GM19467 (cell line): Measurements from ENCODE around the gene ANKS1B.
A peak's percentile ranks its signal among the peaks of the same experiment; 100 is the strongest.

Source experiments
- ATAC-seq: cut with Tn5 transposase; IDR thresholded peaks from one replicate; pipeline ENCODE4 v1.9.1; 2021; ENCODE audit warnings: mild to moderate bottlenecking, moderate library complexity; ENCODE audit not compliant: unreplicated experiment

Gene ANKS1B

GRCh38 chr12:99966429-99966828 is 18.3 kb downstream of the ANKS1B start:
- no peak for ATAC-seq

- no peak for ATAC-seq
These were observed 24.4 kb downstream of the ANKS1B start for GRCh38 chr12:99960311-99960710.

- no peak for ATAC-seq
These were observed 25.1 kb downstream of the ANKS1B start for GRCh38 chr12:99959549-99960170.

- ATAC-seq: no peak
These were observed 26.8 kb downstream of the ANKS1B start for GRCh38 chr12:99957866-99958466.

GRCh38 chr12:99954724-99955123 is 30.0 kb downstream of the ANKS1B start:
- no peak for ATAC-seq

GRCh38 chr12:99948370-99948769 is 36.4 kb downstream of the ANKS1B start:
- ATAC-seq: no peak

- ATAC-seq: no peak
These were observed 38.6 kb downstream of the ANKS1B start for GRCh38 chr12:99946131-99946530.

GRCh38 chr12:99935608-99936007 is 49.1 kb downstream of the ANKS1B start:
- no peak for ATAC-seq

GRCh38 chr12:99926511-99927169 is 58.1 kb downstream of the ANKS1B start:
- no peak for ATAC-seq

- no peak for ATAC-seq
These were observed 64.3 kb downstream of the ANKS1B start for GRCh38 chr12:99920353-99920960.

- no peak for ATAC-seq
These were observed 66.9 kb downstream of the ANKS1B start for GRCh38 chr12:99917711-99918402.

GRCh38 chr12:99916555-99916954 is 68.2 kb downstream of the ANKS1B start:
- no peak for ATAC-seq

GRCh38 chr12:99915251-99916082 is 69.3 kb downstream of the ANKS1B start:
- ATAC-seq: no peak

GRCh38 chr12:99914206-99914605 is 70.5 kb downstream of the ANKS1B start:
- no peak for ATAC-seq

- peak; percentile 92 for ATAC-seq
These were observed 72.8 kb downstream of the ANKS1B start for GRCh38 chr12:99911967-99912366.

- no peak for ATAC-seq
These were observed 73.7 kb downstream of the ANKS1B start for GRCh38 chr12:99911081-99911480.

GRCh38 chr12:99910342-99910741 is 74.4 kb downstream of the ANKS1B start:
- peak; percentile 49 for ATAC-seq

GRCh38 chr12:99906786-99907579 is 77.8 kb downstream of the ANKS1B start:
- ATAC-seq: no peak

GRCh38 chr12:99901181-99901580 is 83.6 kb downstream of the ANKS1B start:
- ATAC-seq: no peak

GRCh38 chr12:99898645-99899044 is 86.1 kb downstream of the ANKS1B start:
- ATAC-seq: no peak
